Measurements from ENCODE around the gene EFCAB12.
"Not testable (repeated sequence)": the region's sequence is repeated elsewhere in the genome, so short reads cannot be mapped to it uniquely, and the experiment has no call there.

EFCAB12 gene

DNA sequence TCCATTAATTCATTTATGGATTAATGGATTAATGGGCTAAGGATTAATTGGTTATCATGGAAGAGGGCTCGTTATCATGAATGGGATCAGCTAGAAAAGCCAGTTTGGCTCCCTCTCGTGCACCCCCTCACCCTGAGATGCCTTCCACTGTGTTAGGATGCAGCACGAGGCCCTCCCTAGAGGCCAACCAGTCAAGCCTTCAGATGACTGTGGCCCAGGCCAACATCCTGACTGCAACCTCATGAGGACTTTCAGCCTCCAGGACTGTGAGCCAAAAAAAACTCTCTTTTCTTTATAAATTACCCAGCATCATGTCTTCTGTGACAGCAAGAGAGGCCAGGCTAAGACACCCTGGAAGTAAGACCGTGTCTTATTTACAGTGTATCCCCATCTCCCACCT is 9.0 kb downstream of the EFCAB12 start:
- DNase-seq (ENCODE audit: low read depth), result no peak

DNA sequence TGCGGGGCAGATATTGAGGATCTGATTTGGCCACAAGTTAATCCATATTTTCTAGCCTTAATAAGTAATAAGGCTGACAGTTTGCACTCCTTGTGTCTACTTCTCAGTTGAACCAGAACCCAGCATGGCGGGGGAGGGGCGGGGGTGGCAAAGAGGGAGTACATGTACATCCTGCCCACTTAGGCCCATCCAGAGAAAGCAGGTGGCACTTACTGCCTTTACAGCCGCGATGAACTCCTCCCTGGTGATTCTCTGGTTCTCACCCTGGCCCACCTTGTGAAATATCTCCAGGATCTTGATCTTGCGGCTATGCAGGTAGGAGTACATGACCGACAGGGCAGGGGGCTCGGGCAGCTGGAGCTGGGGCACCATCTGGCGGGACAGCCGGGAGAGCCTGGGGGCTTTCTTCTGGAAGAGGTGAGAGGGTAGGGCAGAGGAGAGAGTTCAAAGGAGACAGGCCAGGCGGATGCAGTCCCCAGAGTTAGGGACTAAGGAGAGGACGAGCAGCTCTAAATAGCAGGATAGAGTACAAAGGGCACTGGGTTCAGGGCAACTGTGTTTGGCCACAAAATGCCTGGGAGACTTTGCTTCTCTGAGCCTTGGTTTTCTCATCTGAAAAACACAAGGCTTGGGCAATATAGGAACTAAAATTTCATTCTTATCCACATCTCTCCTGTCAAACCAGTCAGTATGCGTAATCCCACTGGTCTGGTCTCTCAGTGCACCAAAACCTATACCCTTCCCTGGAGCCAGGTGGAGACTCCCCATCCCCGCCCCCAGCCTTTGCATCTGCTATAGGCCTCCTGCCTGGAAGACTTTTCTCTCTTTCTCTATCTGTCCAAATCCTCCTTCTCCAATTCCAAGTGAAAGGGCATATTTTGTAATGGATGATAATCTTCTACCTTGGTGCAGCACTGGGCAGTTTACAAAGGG is 10.1 kb downstream of the EFCAB12 start:
- no peak for DNase-seq (ENCODE audit: low read depth)

DNA sequence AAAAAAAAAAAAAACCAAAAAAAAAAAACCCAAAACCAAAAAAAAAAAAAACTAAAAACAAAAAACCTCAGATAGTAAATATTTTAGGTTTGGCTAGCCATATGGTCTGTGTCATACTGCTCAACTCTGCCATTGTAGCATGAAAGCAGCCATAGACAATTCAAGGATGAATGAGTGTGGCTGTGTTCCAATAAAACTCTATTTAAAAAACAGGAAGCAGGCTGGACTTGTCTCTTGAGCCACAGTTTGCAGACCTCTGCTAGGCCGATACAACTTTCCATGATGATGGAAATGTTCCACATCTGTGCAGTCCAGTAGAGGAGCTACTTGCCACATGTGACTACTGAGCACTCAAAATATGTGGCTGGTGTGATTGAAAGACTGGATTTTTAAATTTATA is 11.1 kb downstream of the EFCAB12 start:
- DNase-seq (ENCODE audit: low read depth), result no peak

DNA sequence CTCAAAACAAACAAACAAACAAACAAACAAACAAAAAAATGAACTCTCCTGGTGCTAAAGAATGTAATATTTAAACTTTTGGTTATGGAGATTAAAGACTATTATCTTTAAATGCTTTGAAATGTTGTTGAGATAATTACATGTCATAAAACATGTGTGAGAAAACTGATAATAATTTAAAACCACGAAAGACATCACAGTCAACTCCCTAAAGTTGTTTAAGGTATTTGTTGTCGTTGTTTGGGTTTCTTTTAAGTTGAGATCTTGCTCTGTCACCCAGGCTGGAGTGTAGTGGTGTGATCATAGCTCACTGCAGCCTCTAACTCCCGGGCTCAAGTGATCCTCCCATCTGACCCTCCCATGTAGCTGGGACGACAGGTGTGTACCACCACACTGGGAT is 12.0 kb downstream of the EFCAB12 start:
- no peak for DNase-seq (ENCODE audit: low read depth)

DNA sequence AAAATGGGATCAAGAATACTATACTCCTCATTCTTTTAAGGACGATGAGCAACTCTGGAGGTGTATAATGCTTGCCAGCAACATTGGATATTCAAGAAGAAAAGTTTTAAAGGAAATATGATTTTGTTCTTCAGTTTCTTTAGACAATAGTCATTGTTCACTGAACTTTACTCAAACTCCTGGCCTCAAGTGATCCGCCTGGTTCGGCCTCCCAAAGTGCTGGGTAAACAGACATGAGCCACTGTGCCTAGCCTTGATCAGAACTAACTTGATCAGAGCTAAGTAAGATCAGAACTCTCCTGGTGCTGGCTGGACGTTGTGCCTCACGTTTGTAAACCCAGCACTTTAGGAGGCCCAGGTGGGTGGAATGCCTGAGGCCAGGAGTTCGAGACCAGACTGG is 12.6 kb downstream of the EFCAB12 start:
- DNase-seq (ENCODE audit: low read depth), result no peak

DNA sequence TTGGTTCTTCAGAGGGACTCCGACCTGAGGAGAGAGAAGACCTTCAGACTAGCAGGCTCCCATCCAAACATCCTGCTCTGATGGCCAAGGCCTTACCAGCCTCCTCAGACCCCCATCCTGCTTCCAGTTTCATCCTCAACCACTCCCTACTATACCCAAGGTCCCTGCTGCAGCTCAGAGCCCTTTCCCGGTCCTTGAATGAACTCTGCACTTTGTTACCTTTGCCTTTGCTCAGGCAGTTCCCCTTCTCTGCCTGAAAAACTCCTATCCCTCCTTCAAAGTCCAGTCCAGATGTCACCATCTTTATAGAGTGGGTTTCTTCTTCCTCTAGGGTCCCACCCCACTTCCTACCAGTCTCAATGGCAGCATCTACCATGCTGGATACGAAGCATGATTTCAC is 13.1 kb downstream of the EFCAB12 start:
- no peak for DNase-seq (ENCODE audit: low read depth)

DNA sequence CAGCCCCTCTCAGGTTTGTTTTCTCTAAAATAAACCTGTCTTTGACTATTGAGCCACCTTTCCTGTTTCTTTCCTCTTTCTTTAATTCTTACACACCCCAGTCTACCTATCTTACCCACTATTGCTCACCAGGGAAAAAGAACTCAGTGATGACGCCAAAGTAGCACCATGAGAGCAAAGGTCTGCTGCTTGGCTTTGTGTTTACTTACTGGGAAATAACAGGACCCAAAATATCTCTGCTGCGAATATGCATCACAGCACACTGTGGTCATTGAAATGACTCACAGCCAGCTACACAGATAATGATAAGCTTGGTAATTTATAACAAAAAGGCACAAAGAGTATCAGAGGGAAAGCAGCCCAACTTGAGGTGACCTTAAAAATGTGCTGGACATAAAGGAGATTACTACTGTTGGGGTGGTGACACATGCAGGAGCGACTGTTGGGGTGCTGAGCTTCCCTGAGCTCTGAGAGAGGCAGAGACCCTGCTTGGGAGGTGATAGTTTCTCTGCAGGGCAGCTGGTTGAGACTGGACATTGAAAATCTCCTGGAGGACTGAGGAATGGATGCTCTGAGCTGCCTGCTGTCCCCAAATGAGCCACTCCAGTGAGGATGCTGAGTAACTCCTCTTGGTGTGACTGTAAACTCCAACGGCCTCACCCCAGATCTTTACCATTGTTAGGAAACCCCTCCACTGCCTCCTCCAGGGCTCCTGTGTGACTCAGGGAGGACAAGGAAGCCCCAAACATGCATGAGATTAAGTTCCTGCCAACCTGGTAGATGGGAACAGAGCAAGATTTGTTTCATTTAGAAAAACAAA is 14.5 kb downstream of the EFCAB12 start:
- DNase-seq (ENCODE audit: low read depth), result peak; percentile 57

DNA sequence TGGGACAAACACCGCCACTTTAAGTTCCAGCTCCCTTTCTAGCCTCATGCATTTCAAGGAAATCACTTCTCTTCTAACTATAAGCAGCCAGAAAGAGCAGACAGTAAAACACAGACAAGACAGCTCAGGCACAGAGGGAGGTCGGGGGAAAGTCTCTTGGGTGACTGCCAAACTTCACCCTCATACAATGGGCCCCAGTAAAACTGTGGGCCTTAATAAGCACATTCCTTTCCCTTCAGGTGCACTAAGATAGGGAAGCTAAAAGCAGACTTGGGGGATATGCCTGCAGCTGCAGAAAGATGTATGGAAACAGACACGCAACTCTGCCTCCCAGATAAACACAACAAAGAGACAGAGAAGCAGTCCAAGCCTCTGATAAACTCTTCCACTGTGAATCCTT is 15.2 kb downstream of the EFCAB12 start:
- DNase-seq (ENCODE audit: low read depth), result not testable (repeated sequence)

DNA sequence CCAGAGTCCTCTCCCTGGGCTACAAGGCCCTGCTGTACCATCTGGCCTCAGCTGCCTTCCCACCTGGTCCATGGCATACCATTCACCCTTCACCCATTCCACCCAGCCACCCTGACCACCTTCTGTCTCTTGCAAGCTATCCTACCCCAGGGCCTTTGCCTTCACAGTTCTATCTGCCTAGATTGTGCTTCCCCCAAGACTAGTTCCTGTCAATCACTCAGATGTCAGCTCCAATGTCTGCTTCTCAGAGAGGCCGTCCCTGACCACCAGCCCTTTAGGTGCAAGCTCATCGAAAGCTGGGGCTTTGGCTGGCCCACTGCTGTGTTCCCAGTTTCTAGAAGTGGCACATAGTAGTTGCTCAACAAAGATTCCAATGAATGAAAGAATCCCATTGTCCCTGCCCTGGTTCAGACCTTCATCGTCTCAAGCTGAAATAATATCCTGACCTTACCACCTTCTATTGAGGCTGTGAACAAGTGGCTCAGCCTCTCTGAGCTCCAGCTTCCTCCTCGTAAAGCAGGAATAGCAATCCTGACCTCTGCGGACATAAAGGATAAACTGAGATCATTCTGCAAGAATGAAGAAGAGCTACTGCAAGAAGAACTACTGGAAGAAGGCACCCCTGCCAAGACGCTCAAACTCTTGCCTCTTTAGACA is 15.8 kb downstream of the EFCAB12 start:
- no peak for DNase-seq (ENCODE audit: low read depth)

DNA sequence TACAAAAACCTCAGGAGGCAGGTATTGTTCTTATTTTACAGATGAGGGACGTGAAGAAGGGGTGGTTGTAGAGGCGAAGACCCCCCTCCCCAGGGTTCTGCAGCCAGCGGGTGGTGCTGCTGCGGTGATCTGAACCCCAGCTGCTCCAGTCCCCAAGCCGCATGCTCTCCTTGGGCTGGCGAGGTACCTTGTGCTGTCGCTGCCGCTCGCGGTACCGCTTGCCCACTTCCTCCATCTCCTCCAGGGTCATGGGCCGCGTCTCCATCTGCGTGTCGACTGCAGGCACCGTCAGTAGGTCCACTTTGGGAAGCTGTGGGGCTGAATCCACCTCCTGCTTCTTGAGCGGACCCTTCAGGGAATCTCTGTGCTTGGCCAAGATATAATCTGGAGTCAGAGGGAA is 17.5 kb downstream of the EFCAB12 start:
- no peak for DNase-seq (ENCODE audit: low read depth)

DNA sequence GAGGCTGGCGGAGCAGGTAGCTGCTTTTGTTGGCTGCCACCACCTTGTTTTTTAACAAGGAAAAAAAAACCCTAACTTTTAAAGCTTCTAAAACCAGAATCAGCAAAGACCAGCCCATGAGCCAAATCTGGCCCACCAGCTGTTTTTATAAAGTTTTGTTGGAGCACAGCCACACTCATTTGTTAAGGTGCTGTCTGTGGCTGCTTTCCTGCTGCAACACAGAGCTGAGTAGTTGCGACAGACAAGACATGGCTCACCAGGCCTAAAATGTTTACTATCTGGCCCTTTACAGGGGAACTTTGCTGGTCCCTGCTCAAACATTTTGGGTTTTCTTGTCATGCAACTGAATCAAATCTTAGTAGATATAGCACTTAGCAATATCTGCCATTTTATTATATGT is 18.9 kb downstream of the EFCAB12 start:
- no peak for DNase-seq (ENCODE audit: low read depth)

DNA sequence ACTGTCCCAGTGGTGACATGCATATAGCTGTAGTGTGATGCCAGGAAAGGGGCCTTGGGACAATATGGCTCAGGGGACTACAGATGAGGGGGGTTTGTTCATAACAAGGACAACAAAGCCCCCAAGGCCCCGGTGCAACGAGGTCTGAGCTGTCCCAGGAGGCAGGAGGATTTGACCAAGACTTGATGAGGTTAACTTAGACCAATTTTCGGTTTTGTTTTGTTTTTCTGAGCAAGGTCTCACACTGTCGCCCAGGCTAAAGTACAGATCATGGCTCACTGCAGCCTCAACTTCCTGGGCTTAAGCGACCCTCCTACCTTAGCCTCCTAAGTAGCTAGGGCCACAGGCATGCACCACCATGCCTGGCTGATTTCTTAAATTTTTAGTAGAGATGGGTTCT is 23.8 kb downstream of the EFCAB12 start:
- no peak for DNase-seq (ENCODE audit: low read depth)

DNA sequence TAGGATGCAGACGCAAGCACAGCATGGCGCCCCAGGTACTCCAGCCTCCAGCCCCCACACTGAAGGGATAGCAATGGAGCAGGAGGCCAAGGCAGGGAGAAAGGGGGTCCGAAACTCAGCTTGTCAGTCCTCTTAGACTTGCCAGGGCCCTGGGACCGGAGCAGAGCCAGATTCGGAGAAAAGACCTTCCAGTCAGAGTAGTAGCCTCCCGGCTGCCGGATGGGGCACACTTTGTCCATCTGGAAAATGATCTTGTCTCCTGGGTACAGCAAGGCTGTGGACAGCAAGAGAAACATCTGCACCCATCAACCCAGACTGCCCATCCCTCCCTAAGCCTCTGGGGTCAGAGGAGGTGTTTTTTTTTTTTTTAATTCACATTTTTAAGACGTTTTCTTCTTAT is 24.3 kb downstream of the EFCAB12 start:
- DNase-seq (ENCODE audit: low read depth), result no peak

DNA sequence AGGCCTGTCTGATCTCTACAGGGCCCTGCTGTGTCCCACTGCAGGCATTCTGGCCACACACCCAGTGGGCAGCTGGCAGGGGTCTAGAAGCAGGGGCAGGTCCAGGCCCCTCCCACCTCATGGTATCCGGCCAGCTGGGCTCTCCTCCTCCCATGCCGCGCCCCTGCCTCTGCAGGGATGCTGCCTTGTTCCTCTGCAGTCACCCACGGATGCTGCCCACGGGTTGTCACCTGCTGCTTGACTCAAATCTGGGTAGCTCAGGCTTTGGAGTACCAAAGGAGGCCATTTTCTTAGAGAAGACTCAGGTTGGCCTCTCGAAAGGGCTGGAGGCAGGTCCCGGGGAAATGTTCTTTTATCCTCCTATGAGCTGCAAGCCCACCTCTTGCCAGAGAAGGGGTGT is 25.0 kb downstream of the EFCAB12 start:
- DNase-seq (ENCODE audit: low read depth), result no peak

DNA sequence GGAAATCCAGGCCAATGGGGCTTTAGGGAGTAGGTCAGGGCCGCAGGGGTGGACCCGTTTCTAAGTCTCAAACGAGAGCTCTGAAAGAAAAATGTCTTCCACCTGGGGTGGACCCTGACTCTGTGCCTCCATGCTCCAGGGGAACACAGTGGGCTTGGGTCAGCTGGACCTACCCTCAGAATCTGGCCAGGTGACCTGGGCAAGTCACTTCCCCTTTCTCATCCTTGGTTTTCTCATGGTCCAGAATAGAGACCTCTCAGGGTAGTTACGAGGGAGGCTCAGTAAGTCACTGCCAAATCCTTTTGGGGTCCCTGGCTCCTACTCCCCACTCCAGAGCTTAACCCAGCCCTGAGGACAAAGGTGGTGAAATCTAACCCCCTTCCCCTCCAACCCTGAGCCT is 25.8 kb downstream of the EFCAB12 start:
- no peak for DNase-seq (ENCODE audit: low read depth)

DNA sequence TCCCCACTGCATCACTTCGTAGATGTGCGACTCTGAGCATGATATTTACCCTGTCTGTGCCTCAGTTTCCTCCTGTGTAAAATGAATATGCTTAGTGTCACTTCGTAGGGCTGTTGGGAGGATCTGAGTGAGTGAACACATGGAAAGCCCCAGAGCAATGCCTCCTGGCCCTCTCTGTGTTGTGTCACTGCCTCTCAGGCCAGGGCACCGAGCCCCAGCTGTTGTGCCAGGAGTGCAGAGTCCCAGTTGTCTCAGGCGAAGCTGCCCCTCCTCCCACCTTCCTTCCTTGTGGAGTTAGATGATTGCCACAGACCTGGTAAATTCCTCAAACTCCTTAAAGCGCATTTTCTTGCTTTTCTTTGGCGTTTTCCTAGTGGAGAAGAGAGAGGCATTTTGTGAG is 26.2 kb downstream of the EFCAB12 start:
- DNase-seq (ENCODE audit: low read depth), result no peak

DNA sequence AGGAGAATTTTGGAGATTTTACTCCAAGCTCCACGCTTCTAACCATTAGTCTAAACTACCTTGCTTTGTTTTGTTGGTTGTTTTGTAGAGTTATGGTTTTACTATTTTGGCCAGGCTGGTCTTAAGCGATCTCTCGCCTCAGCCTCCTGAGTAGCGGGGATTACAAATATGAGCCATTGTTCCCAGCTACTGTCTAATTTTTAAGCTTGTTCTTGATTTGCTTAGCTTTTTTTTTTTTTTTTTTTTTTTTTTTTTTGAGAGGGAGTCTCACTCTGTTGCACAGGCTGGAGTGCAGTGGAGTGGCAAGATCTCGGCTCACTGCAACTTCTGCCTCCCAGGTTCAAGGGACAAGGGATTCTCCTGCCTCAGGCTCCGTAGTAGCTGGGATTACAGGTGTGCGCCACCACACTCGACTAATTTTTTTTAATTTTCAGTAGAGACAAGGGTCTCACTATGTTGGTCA is 28.5 kb downstream of the EFCAB12 start:
- DNase-seq (ENCODE audit: low read depth), result no peak

DNA sequence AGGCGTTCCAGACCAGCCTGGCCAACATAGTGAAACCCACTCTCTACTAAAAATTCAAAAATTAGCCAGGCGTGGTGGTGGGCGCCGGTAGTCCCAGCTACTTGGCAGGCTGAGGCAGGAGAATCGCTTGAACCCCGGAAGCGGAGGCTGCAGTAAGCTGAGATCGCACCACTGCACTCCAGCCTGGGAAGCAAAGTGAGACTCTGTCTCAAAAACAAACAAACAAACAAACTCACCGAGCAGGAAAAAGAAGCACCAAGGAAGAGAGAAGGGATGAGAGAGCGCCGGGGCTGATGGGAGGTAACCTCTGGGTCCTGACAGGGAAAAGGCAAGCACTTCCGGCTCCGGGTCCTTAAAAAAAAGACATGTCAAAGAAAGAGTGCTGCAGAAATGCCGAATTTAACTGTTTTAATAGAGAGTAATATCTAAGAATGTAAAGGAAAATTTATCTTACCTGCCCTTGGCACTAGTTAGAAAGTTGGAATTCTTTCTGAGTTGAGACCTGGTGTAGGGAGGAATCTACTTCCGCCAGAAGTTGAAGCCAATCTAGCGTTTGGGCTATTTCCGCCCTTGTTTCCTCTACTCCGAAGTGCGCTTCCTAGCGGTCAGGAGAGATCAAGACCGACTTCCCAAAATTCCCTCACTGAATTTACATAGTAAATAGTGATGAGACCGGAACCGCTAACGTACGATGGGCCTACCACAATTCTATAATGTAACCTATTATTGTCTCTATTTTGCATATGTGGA is 29.1 kb downstream of the EFCAB12 start:
- DNase-seq (ENCODE audit: low read depth), result peak; percentile 95

DNA sequence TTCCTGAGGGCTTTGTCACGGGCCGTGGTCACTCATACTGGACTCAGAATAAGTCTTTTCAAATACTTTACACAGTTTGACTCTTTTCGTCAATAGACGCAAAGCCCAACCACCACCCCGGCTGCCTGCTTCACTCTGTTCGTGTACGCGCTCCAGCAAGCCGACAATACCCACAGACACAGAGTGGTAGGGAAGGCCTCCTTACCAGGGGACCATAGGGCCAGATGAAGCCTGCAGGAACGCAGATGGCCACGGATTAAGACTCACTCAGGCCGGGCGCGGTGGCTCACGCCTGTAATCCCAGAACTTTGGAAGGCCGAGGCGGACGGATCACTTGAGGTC is 29.7 kb downstream of the EFCAB12 start:
- DNase-seq (ENCODE audit: low read depth), result no peak

DNA sequence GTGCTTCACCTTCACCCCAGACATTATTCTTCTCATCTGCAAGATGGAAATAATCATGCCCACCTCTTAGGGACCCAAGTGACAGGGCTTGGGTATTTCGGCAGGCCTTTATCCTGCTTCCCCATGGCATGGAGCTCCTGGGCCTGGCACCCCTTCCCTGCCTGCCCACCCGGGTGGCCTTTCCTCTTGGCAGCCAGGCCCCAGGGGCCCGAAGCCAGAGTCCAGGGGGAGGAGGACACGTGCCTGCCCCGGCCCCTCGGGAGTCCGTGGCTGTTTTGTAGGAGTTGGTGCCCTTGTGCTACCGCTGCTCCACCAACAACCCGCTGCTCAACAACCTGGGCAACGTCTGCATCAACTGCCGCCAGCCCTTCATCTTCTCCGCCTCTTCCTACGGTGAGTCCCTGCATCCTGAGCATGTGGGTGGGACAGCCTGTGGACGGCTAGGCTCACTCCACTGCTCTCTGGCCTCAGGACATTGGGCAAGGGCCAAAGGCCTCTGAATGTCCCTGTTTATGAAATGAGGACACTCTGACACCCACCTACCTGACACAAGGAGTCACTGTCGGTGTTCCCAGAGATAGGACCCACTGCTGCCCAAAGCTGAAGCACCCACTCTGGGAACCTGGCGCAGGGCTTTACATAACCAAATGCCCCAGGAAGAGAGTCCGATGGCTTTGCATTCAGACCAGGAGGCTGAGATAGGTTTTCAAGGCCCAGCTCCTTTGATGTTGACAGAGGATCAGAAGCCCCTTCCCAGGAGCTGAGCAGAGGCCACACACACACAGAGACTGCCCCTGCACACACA is 34.5 kb downstream of the EFCAB12 start:
- not testable (repeated sequence) for DNase-seq (ENCODE audit: low read depth)

DNA sequence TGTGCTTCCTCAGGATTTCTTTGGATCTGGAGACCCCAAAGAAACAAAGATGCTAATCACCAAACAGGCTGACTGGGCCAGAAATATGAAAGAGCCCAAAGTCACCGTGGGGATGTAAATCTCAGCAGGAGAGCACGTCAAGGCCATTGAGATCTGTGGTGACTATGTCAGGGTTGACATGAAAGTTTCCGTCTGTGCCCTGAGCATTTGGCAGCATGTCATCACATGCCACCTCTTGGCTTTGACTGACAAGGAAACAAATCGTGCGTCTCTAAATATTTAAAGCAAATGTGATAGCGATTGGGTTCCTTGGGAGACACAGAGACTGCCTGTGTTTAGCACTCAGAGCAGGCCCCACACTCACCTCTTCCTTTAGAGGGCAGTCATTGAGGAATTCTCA is 35.2 kb downstream of the EFCAB12 start:
- no peak for DNase-seq (ENCODE audit: low read depth)

All from HS-5 (cell line).